Left kidney (tissue), 2 donors: ENCODE measurements around the gene BEAN1. TPM values are rescaled to one million over a fixed set of nuclear protein-coding genes. Genes with fewer than 3 reads are reported as not detected.

ENCODE experiments used
- DNase-seq: peaks from one replicate; pipeline ENCODE4 v3.0.0-alpha.2; 2013
- polyA plus RNA-seq: library from polyadenylated mRNA; unstranded; fragments of 120-200 nt; gene quantifications from one replicate; pipeline ENCODE4 v1.2.1, GENCODE V29; 2013; ENCODE audit not compliant: insufficient read length

Gene BEAN1
- polyA plus RNA-seq, 1 donor, result 3.3 TPM

DNA sequence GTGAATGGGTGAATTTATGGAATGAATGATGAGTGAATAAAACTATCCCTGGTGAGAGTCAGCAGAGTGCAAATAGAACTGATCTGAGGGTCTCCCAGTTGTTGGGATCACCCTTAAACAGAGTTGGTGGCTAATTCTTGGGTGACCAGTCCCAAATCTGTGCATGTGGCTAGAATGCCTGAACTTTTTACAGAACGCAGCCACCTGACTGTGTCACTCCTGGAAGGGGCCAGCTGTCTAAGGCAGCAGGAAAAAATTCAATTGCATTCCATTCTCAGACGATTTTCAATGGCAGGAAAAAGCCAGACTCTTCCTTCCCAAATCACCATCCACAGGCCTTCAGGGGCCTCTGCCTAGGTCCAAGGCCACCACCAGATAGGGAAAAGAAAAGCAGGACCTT, 43.5 kb downstream of the BEAN1 start:
- DNase-seq, result no peak

- DNase-seq, result no peak
These were observed 44.2 kb downstream of the BEAN1 start for GRCh38 chr16:66471264-66471663.

- DNase-seq, result no peak
These were observed 44.8 kb downstream of the BEAN1 start for GRCh38 chr16:66471716-66472393.

DNA sequence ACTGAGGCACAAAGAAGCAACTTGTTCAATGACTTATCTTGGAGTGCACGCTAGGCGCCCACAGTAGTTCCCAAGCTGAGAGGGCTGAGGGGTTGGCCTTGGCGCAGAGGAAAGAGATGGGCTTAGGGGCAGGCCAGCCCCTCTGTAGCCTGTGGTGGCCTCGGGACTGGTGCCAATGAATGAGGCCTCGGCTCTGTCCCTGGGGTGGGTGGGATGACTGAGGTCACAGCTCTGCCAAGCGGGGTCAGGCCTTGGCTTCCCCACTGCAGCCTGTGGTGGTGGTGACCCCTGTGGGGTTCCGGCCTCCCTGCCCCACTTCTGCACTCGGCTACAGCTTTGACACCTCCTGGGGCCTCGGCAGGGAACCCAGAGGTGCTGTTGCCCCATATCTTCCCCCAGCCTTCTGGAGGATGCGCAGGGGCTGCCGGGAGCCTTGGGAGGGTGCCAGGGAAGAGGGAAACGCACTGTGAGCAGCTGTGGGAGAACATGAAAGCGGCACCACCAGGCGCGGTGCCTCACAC, 46.0 kb downstream of the BEAN1 start:
- DNase-seq, result no peak

- DNase-seq, result no peak
These were observed 46.8 kb downstream of the BEAN1 start for GRCh38 chr16:66473654-66474519.

DNA sequence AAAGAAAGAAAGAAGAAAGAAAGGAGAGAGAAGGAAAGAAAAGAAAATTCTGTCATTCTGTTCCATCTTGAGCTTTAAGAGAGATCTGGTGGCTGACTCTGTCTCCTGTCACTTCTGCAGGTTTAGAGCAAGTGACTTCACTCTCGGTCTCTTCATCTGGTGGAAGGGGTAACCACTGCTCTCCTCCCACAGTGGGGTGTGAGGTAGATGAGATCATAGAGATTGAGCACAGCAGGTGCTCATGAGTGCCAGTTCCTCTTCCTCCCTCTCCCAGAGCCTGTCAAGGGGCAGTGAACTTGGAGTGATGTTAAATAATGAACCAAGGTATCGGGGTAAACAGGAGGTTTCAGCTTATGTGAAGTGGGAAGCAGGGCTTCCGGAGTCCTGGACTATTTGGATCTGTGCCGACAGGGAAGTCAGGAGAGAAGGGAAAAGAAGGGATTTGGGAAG, 47.7 kb downstream of the BEAN1 start:
- peak; percentile 13 for DNase-seq

DNA sequence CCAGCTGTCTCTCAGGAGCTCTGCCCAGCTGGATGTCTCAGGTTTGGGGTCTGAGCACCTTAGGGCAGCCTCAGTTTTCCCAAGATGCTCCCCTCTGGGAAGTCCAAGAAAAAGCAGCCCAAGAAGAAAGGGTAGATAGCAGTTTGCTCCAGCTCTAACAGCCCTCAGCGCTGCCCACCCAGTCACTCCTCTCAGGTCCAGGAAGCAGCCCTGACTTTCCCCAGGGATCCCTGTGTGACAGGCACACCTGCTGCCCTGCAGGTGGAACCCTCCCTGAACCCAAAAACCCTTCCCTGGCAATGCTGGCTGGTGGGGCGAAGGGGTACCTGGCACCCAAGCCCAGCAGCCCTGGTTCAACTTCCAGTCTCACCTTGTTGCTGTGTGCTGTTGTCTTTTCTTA, 48.1 kb downstream of the BEAN1 start:
- DNase-seq, result no peak

DNA sequence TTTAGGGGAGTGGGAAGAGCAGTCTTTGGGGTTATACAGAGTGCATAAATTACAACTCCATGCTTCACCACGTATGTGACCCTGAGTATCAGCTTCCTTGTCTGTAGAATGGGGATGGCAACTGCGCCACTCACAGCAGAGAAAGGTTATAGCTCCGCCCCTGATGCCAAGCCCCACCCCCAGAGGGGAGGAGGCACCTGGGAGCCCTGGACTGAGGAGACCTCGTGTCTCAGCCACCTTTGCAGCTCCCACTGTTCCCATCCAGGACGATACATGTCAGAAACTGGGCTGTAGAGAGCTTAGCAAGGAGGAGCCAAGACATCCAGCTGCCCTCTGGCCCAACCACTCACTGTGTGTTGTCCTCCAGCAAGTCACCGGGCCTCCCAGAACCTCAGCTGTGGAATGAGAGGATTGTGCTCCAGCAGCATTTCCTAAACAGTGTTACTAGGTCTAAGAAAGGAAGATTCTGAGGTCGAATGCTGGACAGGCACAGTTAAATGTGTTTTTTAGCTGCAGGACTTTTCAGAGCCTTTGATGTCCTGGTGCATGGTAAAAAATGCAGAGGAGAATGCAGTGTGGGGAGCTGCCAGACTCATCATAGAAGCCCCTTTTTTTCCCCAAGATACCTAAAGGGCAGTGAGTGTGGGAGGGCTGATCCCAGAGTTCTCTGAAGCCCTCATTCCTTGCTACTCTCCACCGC, 49.4 kb downstream of the BEAN1 start:
- DNase-seq, result no peak

DNA sequence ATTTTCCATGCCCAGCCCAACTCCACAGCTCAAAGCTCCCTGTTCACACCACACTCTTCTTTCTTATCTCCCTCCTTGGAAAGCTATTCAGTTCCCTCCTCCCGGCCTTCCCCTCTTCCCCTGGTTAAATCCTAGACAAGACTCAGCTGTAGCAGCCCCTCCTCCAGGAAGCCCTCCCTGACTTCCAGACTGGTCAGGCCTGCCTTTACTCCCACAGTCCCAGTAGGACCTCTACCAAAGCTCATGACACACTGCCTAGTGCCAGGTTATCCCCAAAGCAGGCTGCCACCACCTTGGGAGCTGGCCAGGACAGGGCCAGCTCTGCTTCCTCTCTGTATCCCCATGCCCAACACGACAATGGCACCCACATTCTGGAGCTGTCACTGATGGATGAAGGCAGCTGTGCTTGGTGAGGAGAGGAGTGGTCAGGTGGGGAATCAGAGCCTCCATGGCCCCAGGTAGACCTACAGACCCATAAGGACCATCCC, 50.0 kb downstream of the BEAN1 start:
- DNase-seq, result no peak

- DNase-seq, result no peak
These were observed 51.8 kb downstream of the BEAN1 start for GRCh38 chr16:66478733-66479511.

DNA sequence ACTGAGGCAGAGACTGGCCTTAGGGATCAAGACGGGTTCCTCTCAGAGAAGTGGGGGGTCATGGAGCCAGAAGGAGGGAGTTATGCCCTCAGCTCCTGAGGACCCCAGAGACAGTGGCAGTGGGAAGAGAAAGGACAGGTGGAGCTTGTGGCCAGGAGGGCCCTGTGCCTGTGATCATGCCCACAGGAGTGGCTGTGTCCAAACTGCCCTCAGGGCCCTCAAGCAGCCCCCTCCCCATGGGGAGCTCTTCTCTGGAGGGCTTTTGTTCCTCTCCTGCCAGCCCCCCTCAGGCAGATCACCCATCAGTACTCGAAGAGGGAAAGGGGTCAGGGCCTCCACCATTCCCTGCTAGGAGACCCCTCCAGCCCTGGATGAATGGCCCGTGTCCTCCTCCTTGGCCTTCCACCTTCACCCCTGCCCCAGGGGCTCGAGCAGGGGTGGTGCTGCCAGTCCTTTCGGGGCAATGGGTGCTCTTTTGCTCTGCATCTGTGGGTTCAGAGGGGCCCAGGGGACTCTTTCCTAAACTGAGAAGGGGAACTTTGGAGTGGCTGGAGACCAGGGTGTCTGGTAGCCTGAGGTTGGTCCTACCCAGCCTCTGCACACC, 52.7 kb downstream of the BEAN1 start:
- DNase-seq, result no peak

- DNase-seq, result peak; percentile 7
These were observed 53.4 kb downstream of the BEAN1 start for GRCh38 chr16:66480265-66481080.

DNA sequence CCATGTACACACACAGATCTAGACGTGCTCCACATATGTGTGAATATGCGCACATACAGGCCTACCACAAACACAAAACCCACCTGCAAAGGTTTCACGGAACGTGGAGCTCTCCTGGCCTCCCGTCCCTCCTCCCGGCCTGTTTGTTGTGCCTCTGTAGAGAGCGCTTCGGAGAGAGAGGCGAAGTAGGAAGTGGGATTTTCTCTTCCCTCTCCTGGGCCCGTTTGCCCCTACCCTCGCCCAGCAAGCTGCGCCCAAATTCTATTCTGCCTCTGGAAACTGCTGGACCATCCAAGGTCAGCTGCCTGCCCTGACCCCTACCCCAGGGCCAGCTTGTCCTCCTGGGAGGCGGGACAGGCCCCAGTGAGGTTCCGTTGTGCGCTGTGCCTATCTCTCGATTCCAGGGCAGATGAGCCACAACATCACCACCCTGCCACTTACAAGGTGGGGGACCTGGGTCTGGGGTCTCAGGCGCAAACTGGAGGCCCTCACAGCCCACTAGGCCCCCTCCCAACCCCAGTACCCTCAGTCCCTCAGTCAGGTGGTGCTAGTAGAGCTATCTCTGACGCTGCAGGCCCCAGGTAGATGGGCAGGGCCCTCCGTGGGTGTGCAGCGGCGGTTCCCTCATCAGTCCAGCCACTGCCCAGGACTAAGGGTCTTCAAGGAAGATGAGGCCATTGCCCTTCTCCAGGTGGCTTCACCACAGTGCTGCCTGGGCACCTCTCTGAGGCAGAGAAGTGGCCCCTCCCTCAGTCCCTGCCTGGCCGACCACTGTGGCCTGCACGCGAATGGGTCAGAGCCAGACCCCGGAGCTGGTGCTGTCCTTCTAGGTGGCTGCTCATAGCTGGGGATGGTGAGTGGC, 54.2 kb downstream of the BEAN1 start:
- no peak for DNase-seq

DNA sequence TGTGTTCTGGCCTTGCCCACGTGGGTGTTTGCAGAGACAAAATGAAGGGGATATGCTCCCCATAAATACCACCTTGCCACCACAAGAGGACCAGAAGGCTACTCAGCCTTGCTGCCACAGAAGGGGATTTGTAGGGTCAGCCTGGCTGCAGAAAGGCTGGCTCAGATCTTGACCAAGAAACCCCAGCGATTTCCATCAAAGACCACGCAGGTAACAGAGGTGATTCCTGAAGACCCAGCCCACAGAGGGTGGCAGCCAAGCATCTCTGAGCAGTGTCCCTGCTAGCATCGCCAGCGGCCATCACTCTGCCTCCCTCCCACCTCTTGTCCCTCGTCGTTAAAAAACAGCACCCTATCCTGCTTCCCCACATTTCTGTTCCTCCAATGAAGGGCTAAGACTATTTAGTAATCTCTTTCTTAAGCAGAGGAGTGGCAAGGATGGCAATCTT, 54.9 kb downstream of the BEAN1 start:
- no peak for DNase-seq

- peak; percentile 72 for DNase-seq
These were observed 56.8 kb downstream of the BEAN1 start for GRCh38 chr16:66483689-66484452.

- no peak for DNase-seq
These were observed 57.5 kb downstream of the BEAN1 start for GRCh38 chr16:66484453-66485213.

GRCh38 chr16:66485376-66485775, 58.3 kb downstream of the BEAN1 start:
- no peak for DNase-seq
